HL-60 (cell line): ENCODE measurements around the gene ZNF511.

Experiments used
- GABPA ChIP-seq: IDR thresholded peaks from 2 replicates; pipeline ENCODE4 v1.6.1; 2012; ENCODE audit warnings: low read depth
- POLR2AphosphoS5 ChIP-seq: IDR thresholded peaks from 2 replicates; pipeline ENCODE4 v1.6.1; 2012; ENCODE audit warnings: low read depth
- REST ChIP-seq: IDR thresholded peaks from 2 replicates; pipeline ENCODE4 v1.6.1; 2012; ENCODE audit warnings: low read depth; ENCODE audit not compliant: insufficient replicate concordance
- TF ChIP-seq, protein P1 (sequence below): IDR thresholded peaks from one replicate; pipeline ENCODE4 v1.5.1; 2011; ENCODE audit warnings: low read length, control low read depth, inconsistent platforms; ENCODE audit not compliant: insufficient read depth

DNA sequence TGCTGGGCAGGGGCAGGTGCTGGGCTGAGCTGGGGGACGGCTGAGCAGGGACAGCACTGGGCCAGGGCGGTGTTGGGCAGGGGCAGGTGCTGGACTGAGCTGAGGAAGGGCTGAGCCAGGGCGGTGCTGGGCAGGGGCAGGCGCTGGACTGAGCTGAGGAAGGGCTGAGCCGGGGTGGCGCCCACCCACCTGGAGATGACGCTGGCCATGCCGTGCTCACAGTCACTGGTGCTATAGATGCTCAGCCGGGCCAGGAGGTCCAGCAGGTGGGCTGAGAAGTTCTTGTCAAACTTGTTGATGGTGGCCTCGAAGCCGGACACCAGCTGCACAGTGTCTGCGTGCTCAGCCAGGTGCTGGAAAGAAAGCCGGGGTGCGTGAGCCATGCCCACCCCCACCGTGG lies 27.6 kb upstream of the ZNF511 start:
- TF ChIP-seq, protein P1, sequence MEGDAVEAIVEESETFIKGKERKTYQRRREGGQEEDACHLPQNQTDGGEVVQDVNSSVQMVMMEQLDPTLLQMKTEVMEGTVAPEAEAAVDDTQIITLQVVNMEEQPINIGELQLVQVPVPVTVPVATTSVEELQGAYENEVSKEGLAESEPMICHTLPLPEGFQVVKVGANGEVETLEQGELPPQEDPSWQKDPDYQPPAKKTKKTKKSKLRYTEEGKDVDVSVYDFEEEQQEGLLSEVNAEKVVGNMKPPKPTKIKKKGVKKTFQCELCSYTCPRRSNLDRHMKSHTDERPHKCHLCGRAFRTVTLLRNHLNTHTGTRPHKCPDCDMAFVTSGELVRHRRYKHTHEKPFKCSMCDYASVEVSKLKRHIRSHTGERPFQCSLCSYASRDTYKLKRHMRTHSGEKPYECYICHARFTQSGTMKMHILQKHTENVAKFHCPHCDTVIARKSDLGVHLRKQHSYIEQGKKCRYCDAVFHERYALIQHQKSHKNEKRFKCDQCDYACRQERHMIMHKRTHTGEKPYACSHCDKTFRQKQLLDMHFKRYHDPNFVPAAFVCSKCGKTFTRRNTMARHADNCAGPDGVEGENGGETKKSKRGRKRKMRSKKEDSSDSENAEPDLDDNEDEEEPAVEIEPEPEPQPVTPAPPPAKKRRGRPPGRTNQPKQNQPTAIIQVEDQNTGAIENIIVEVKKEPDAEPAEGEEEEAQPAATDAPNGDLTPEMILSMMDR: no peak
- TF ChIP-seq REST (no peak), POLR2AphosphoS5 (no peak), GABPA (no peak)
